Activated B cell treated with CpG ODN at 0.5 μM for 24 hours (primary cell): Measurements from ENCODE around the gene TOE1. TPM values are rescaled to one million over a fixed set of nuclear protein-coding genes. Genes with fewer than 3 reads are reported as not detected.

Experiments
- ATAC-seq: fragments of 200-7000 bp; cut with Tn5 transposase; one replicate; pipeline ENCODE4 v1.10.0; 2021; ENCODE audit warnings: low read depth, mild to moderate bottlenecking, moderate library complexity
- CTCF ChIA-PET: fragments of 350-600 bp; sonication (Branson Sonifier 250); formaldehyde crosslinking; loops from one replicate; lab custom pipeline; 2021; ENCODE audit warnings: antibody characterized with exemption; lab: Charles Lee
- POLR2A ChIA-PET: fragments of 350-600 bp; sonication (Branson Sonifier 250); formaldehyde crosslinking; loops from one replicate; lab custom pipeline; 2021; ENCODE audit warnings: antibody characterized with exemption; lab: Charles Lee
- DNase-seq: peaks from one replicate; pipeline ENCODE4 v3.0.0; 2022
- H3K27ac Mint-ChIP-seq: one replicate; pipeline ENCODE4 v1.8.0; 2020; ENCODE audit warnings: mixed read lengths
- H3K27me3 Mint-ChIP-seq: one replicate; pipeline ENCODE4 v1.8.0; 2021; ENCODE audit warnings: mixed read lengths
- H3K36me3 Mint-ChIP-seq: one replicate; pipeline ENCODE4 v1.8.0; 2021; ENCODE audit warnings: low read depth, mixed read lengths
- H3K4me1 Mint-ChIP-seq: one replicate; pipeline ENCODE4 v1.8.0; 2021; ENCODE audit warnings: mixed read lengths
- H3K4me3 Mint-ChIP-seq: one replicate; pipeline ENCODE4 v1.8.0; 2020; ENCODE audit warnings: mild to moderate bottlenecking, mixed read lengths
- H3K9me3 Mint-ChIP-seq: one replicate; pipeline ENCODE4 v1.8.0; 2020; ENCODE audit warnings: mixed read lengths
- CTCF ChIP-seq: fragments of 200-600 bp; IDR thresholded peaks from one replicate; pipeline ENCODE4 v1.8.0; 2022; ENCODE audit warnings: antibody characterized with exemption, mild to moderate bottlenecking
- intact Hi-C: fragments of 100-400 bp; cut with micrococcal nuclease; formaldehyde crosslinking; loops from one replicate; pipeline ENCODE4 v1.15.1; 2024
- total RNA-seq: library from RNA; stranded (reverse); gene quantifications from 2 replicates; pipeline ENCODE4 v1.2.3, GENCODE V29; 2022

TOE1 gene
- total RNA-seq, 1 donor from 2014 or later, result 24.6 TPM

GRCh38 chr1:45346473-45346872, 6.5 kb downstream of the TOE1 start:
- intact Hi-C loops, result no loop called here

DNA sequence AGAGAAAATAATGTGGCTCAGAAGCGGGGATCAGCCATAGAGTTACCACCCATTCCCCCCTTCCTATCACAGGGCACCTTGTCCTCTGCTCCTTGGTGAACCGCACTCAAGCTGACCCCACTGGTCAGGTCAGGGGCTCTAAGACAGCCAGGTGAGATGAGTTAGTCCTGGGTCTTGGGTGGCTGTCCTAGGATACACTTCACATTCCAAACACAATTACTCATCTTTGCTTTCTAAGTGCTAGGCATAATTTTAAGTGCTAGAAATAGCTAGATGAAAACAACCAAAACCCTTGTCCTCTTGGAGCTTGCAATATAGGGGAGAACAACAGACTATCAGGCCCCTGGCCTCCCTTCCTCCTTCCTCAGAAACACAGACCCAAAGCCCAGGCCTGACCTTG, 8.1 kb downstream of the TOE1 start:
- ChIA-PET CTCF (interaction anchor here (2.4 kb wide), 1 partner anchor 145 kb away, joined by 8 read pairs; no protein-coding TSS in a partner anchor), POLR2A (interaction anchor here (0.7 to 2.8 kb wide), 3 partner anchors 8 to 150 kb away, joined by 4 to 10 read pairs (median 6); partner anchors contain the start of genes MUTYH, TESK2 and TOE1)
- Mint-ChIP-seq H3K36me3 (peaks cover 43% of the 10 kb centered on the region), H3K9me3 (no peaks in the 10 kb centered on the region), H3K27ac (no peak overlapping the region), H3K4me1 (no peaks in the 10 kb centered on the region), H3K27me3 (no peaks in the 10 kb centered on the region), H3K4me3 (no peak overlapping the region)
- ATAC-seq, result no peak
- no peak for DNase-seq
- TF ChIP-seq CTCF, result no peak
- intact Hi-C loops, result no loop called here

More at GRCh38 chr1:45346473-45346872, 6.5 kb downstream of the TOE1 start:
- H3K36me3 Mint-ChIP-seq, result peaks cover 52% of the 10 kb centered on the region
- H3K4me3 Mint-ChIP-seq, result no peak overlapping the region
- DNase-seq (no peak), ATAC-seq (no peak)
- H3K27me3 Mint-ChIP-seq, result no peaks in the 10 kb centered on the region
- H3K9me3 Mint-ChIP-seq, result no peaks in the 10 kb centered on the region
- TF ChIP-seq CTCF, result no peak
- ChIA-PET CTCF (interaction anchor here (1.2 kb wide), 1 partner anchor 9 kb away, joined by 3 read pairs; no protein-coding TSS in a partner anchor), POLR2A (interaction anchor here (0.6 to 1.2 kb wide), 2 partner anchors 43 to 109 kb away, joined by 3 to 4 read pairs; no protein-coding TSS in a partner anchor)
- H3K27ac Mint-ChIP-seq, result no peak overlapping the region
- peaks cover 10% of the 10 kb centered on the region for H3K4me1 Mint-ChIP-seq

DNA sequence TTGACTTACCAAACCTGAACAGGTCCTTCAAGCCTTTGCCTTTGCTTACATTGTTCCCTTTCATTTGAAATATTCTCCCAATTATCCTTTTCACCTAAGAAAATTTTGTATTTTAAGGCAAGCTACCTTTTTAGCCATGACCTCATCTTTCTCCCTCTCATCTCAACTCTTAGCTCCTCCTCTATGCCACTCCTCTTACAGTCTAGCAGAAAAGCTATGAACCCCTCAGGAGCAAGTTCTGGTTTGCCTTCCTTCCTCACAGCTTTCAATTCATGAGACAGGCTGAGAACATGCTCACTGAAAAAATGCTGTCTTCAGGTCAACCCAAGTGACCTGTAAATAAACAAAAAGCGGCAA, 8.6 kb downstream of the TOE1 start:
- no peaks in the 10 kb centered on the region for H3K4me1 Mint-ChIP-seq
- no peak for TF ChIP-seq CTCF
- peaks cover 41% of the 10 kb centered on the region for H3K36me3 Mint-ChIP-seq
- H3K4me3 Mint-ChIP-seq, result no peak overlapping the region
- POLR2A ChIA-PET, result interaction anchor here (1.6 to 2.8 kb wide), 2 partner anchors 9 to 142 kb away, joined by 6 to 10 read pairs; partner anchors contain the start of genes MUTYH, TESK2 and TOE1
- CTCF ChIA-PET, result interaction anchor here (1.1 to 2.4 kb wide), 2 partner anchors 9 to 144 kb away, joined by 3 to 8 read pairs; partner anchors contain the start of genes MUTYH and TOE1
- no peaks in the 10 kb centered on the region for H3K27me3 Mint-ChIP-seq
- no peaks in the 10 kb centered on the region for H3K9me3 Mint-ChIP-seq
- H3K27ac Mint-ChIP-seq, result no peak overlapping the region
- DNase-seq (no peak), ATAC-seq (no peak)
- intact Hi-C loops, result no loop called here

GRCh38 chr1:45348966-45349677, 9.2 kb downstream of the TOE1 start:
- no peak overlapping the region for H3K4me3 Mint-ChIP-seq
- no peaks in the 10 kb centered on the region for H3K27me3 Mint-ChIP-seq
- peaks cover 39% of the 10 kb centered on the region for H3K36me3 Mint-ChIP-seq
- CTCF ChIA-PET, result interaction anchor here (1.1 to 2.4 kb wide), 2 partner anchors 9 to 144 kb away, joined by 3 to 8 read pairs; partner anchors contain the start of genes MUTYH and TOE1
- TF ChIP-seq CTCF, result no peak
- ATAC-seq, result no peak
- no peaks in the 10 kb centered on the region for H3K9me3 Mint-ChIP-seq
- no peak overlapping the region for H3K27ac Mint-ChIP-seq
- no peak for DNase-seq
- H3K4me1 Mint-ChIP-seq, result no peaks in the 10 kb centered on the region
- POLR2A ChIA-PET, result interaction anchor here (1.6 to 2.8 kb wide), 2 partner anchors 9 to 141 kb away, joined by 6 to 10 read pairs; partner anchors contain the start of genes MUTYH, TESK2 and TOE1
- intact Hi-C loops, result no loop called here

GRCh38 chr1:45351508-45351907, 11.5 kb downstream of the TOE1 start:
- ChIA-PET POLR2A (interaction anchor here (0.6 kb wide), 1 partner anchor 24 kb away, joined by 6 read pairs; no protein-coding TSS in a partner anchor), CTCF (no interaction called here)
- DNase-seq (no peak), ATAC-seq (no peak)
- intact Hi-C loops, result no loop called here
- H3K4me1 Mint-ChIP-seq, result no peaks in the 10 kb centered on the region
- no peaks in the 10 kb centered on the region for H3K27me3 Mint-ChIP-seq
- H3K9me3 Mint-ChIP-seq, result no peaks in the 10 kb centered on the region
- no peak overlapping the region for H3K4me3 Mint-ChIP-seq
- peaks cover 23% of the 10 kb centered on the region for H3K36me3 Mint-ChIP-seq
- no peak overlapping the region for H3K27ac Mint-ChIP-seq
- no peak for TF ChIP-seq CTCF
